K562 (cell line): Measurements from ENCODE around the gene PPP1R14D. TPM values are rescaled to one million over a fixed set of nuclear protein-coding genes. Genes with fewer than 3 reads are reported as not detected.

ENCODE experiments used
- ARID1B ChIP-seq: fragments of 450-650 bp; IDR thresholded peaks from 2 replicates; pipeline ENCODE4 v1.6.1; 2016; ENCODE audit warnings: antibody characterized with exemption, mild to moderate bottlenecking, inconsistent platforms
- BRD4 ChIP-seq: fragments of 200-600 bp; sonication (generic); IDR thresholded peaks from 2 replicates; pipeline ENCODE4 v1.6.1; 2017; ENCODE audit warnings: inconsistent platforms
- CAMTA2 ChIP-seq: fragments of 250-450 bp; sonication (Bioruptor Pico); conservative IDR thresholded peaks from 2 replicates; pipeline ENCODE4 v1.5.1; 2022
- CBFA2T3 ChIP-seq: fragments of 450-650 bp; IDR thresholded peaks from 2 replicates; pipeline ENCODE4 v1.6.1; 2017
- CBX2 ChIP-seq: fragments of 200-600 bp; sonication (generic); IDR thresholded peaks from one replicate; pipeline ENCODE4 v1.6.1; 2012; ENCODE audit warnings: mild to moderate bottlenecking, low read length, inconsistent platforms; ENCODE audit not compliant: insufficient read depth, poor library complexity, severe bottlenecking
- DPF2 ChIP-seq: fragments of 450-650 bp; IDR thresholded peaks from 2 replicates; pipeline ENCODE4 v1.6.1; 2016
- KLF16 ChIP-seq: IDR thresholded peaks from 2 replicates; pipeline ENCODE4 v1.6.1; 2016; ENCODE audit warnings: antibody characterized with exemption
- MECOM ChIP-seq: fragments of 250-450 bp; sonication (Bioruptor Pico); IDR thresholded peaks from 2 replicates; pipeline ENCODE4 v1.8.0; 2022; ENCODE audit warnings: inconsistent platforms
- TSC22D4 ChIP-seq: fragments of 450-650 bp; IDR thresholded peaks from 2 replicates; pipeline ENCODE4 v1.6.1; 2016; ENCODE audit warnings: missing genetic modification characterization, missing biosample characterization, control low read depth
- ZC3H8 ChIP-seq: fragments of 450-650 bp; IDR thresholded peaks from 2 replicates; pipeline ENCODE4 v1.6.1; 2017
- ZNF408 ChIP-seq: fragments of 250-450 bp; sonication (Bioruptor Pico); IDR thresholded peaks from 2 replicates; pipeline ENCODE4 v1.4.0; 2020; ENCODE audit warnings: low read depth, mild to moderate bottlenecking, moderate library complexity
- polyA plus RNA-seq, 8 experiments: library from polyadenylated mRNA; depleted of rRNA in 4 of 8; stranded (reverse) in 5 of 8; unstranded in 3 of 8; fragments of >200 nt; fragmentation: Nextera tagmentation in 2 of 8; fragmentation: Illumina TruSeq in 1 of 8; extraction: Ambion mirVana in 2 of 8; extraction: Trizol in 1 of 8; gene quantifications; 2 replicates each; pipeline versions ENCODE4 v1.2.1 to v1.2.3, GENCODE V29; 2011 to 2014; ENCODE audit warnings: inconsistent platforms in 1 of 8, missing spikeins in 1 of 8
- total RNA-seq, 7 experiments: library from RNA; depleted of rRNA in 6 of 7; stranded (reverse); fragments of >200 nt in 6 of 7; fragmentation: Illumina TruSeq in 2 of 7; extraction: Trizol in 2 of 7; gene quantifications; 2 replicates each; pipeline versions ENCODE4 v1.2.1 to v1.2.3, GENCODE V29; 2011 to 2021; ENCODE audit warnings: low replicate concordance in 1 of 7
- TF ChIP-seq, protein P1 (sequence below): fragments of 450-650 bp; IDR thresholded peaks from 2 replicates; pipeline ENCODE4 v1.6.1; 2016; ENCODE audit warnings: borderline replicate concordance
- TF ChIP-seq, protein P2 (sequence below): fragments of 450-650 bp; IDR thresholded peaks from 2 replicates; pipeline ENCODE4 v1.6.1; 2016; ENCODE audit warnings: mild to moderate bottlenecking, moderate library complexity
- TF ChIP-seq, protein P3 (sequence below): fragments of 250-450 bp; sonication (Bioruptor Pico); IDR thresholded peaks from 2 replicates; pipeline ENCODE4 v1.5.1; 2021; ENCODE audit warnings: mild to moderate bottlenecking

The PPP1R14D gene
- total and polyA plus RNA-seq, 9 of the 15 experiments (the other 6 are each of a cell fraction or from before 2014, with no cell fraction given) = 0.11 to 0.18 TPM; not detected in 7

DNA sequence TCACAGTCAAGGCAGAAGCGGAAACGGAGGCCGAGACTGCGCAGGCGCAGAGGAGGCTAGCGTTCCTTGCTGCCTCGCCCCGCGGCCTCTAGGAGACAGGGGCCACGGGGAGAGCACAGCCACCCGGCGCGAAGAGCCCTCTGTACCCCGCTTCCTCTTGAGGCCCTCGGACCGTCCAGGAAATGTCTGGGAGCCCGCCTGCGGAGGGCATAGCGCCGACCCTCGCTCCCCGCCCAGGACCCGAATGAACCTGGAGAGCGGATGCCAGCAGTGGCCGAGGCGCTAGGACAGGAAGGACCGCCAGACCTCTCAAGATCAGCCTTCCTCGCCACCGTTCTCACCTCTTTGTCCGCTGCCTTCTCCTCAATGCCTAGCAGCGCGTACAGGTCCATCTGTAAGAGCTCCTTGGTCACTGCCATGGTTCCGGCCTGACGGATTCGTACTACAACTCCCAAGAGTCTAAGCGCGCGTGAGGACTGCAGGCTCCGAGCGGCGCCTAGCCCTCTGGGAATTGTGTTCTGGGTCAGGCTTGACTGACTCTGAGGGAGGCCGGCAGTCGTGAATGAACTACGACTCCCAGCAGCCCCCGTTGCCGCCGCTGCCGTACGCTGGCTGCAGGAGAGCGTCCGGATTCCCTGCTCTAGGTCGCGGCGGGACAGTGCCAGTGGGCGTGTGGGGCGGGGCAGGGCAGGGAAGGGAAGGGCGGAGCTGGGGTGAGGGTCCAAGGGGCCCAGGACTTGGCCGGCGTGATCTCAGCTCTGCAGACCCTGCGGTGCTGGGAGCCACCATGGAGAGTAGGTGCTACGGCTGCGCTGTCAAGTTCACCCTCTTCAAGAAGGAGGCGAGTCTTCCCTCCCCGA lies 21.2 kb downstream of the PPP1R14D start, which contains the start of the genes DNAJC17 and ZFYVE19 (continued):
- TF ChIP-seq CAMTA2 (CRISPR knock-in tag) (no peak), ZC3H8 (no peak), CBX2 (no peak), CBFA2T3 (no peak), DPF2 (peak; percentile 24; the same call in 1 of the 2 replicates), ZNF408 (CRISPR knock-in tag) (no peak), TSC22D4 (tag) (no peak), KLF16 (no peak), ARID1B (no peak; the same call in 1 of the 2 replicates), MECOM (CRISPR knock-in tag) (no peak), BRD4 (no peak)
- TF ChIP-seq, protein P1, sequence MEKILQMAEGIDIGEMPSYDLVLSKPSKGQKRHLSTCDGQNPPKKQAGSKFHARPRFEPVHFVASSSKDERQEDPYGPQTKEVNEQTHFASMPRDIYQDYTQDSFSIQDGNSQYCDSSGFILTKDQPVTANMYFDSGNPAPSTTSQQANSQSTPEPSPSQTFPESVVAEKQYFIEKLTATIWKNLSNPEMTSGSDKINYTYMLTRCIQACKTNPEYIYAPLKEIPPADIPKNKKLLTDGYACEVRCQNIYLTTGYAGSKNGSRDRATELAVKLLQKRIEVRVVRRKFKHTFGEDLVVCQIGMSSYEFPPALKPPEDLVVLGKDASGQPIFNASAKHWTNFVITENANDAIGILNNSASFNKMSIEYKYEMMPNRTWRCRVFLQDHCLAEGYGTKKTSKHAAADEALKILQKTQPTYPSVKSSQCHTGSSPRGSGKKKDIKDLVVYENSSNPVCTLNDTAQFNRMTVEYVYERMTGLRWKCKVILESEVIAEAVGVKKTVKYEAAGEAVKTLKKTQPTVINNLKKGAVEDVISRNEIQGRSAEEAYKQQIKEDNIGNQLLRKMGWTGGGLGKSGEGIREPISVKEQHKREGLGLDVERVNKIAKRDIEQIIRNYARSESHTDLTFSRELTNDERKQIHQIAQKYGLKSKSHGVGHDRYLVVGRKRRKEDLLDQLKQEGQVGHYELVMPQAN = peak; percentile 60
- TF ChIP-seq, protein P2, sequence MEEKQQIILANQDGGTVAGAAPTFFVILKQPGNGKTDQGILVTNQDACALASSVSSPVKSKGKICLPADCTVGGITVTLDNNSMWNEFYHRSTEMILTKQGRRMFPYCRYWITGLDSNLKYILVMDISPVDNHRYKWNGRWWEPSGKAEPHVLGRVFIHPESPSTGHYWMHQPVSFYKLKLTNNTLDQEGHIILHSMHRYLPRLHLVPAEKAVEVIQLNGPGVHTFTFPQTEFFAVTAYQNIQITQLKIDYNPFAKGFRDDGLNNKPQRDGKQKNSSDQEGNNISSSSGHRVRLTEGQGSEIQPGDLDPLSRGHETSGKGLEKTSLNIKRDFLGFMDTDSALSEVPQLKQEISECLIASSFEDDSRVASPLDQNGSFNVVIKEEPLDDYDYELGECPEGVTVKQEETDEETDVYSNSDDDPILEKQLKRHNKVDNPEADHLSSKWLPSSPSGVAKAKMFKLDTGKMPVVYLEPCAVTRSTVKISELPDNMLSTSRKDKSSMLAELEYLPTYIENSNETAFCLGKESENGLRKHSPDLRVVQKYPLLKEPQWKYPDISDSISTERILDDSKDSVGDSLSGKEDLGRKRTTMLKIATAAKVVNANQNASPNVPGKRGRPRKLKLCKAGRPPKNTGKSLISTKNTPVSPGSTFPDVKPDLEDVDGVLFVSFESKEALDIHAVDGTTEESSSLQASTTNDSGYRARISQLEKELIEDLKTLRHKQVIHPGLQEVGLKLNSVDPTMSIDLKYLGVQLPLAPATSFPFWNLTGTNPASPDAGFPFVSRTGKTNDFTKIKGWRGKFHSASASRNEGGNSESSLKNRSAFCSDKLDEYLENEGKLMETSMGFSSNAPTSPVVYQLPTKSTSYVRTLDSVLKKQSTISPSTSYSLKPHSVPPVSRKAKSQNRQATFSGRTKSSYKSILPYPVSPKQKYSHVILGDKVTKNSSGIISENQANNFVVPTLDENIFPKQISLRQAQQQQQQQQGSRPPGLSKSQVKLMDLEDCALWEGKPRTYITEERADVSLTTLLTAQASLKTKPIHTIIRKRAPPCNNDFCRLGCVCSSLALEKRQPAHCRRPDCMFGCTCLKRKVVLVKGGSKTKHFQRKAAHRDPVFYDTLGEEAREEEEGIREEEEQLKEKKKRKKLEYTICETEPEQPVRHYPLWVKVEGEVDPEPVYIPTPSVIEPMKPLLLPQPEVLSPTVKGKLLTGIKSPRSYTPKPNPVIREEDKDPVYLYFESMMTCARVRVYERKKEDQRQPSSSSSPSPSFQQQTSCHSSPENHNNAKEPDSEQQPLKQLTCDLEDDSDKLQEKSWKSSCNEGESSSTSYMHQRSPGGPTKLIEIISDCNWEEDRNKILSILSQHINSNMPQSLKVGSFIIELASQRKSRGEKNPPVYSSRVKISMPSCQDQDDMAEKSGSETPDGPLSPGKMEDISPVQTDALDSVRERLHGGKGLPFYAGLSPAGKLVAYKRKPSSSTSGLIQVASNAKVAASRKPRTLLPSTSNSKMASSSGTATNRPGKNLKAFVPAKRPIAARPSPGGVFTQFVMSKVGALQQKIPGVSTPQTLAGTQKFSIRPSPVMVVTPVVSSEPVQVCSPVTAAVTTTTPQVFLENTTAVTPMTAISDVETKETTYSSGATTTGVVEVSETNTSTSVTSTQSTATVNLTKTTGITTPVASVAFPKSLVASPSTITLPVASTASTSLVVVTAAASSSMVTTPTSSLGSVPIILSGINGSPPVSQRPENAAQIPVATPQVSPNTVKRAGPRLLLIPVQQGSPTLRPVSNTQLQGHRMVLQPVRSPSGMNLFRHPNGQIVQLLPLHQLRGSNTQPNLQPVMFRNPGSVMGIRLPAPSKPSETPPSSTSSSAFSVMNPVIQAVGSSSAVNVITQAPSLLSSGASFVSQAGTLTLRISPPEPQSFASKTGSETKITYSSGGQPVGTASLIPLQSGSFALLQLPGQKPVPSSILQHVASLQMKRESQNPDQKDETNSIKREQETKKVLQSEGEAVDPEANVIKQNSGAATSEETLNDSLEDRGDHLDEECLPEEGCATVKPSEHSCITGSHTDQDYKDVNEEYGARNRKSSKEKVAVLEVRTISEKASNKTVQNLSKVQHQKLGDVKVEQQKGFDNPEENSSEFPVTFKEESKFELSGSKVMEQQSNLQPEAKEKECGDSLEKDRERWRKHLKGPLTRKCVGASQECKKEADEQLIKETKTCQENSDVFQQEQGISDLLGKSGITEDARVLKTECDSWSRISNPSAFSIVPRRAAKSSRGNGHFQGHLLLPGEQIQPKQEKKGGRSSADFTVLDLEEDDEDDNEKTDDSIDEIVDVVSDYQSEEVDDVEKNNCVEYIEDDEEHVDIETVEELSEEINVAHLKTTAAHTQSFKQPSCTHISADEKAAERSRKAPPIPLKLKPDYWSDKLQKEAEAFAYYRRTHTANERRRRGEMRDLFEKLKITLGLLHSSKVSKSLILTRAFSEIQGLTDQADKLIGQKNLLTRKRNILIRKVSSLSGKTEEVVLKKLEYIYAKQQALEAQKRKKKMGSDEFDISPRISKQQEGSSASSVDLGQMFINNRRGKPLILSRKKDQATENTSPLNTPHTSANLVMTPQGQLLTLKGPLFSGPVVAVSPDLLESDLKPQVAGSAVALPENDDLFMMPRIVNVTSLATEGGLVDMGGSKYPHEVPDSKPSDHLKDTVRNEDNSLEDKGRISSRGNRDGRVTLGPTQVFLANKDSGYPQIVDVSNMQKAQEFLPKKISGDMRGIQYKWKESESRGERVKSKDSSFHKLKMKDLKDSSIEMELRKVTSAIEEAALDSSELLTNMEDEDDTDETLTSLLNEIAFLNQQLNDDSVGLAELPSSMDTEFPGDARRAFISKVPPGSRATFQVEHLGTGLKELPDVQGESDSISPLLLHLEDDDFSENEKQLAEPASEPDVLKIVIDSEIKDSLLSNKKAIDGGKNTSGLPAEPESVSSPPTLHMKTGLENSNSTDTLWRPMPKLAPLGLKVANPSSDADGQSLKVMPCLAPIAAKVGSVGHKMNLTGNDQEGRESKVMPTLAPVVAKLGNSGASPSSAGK = peak; percentile 74
- TF ChIP-seq, protein P3, sequence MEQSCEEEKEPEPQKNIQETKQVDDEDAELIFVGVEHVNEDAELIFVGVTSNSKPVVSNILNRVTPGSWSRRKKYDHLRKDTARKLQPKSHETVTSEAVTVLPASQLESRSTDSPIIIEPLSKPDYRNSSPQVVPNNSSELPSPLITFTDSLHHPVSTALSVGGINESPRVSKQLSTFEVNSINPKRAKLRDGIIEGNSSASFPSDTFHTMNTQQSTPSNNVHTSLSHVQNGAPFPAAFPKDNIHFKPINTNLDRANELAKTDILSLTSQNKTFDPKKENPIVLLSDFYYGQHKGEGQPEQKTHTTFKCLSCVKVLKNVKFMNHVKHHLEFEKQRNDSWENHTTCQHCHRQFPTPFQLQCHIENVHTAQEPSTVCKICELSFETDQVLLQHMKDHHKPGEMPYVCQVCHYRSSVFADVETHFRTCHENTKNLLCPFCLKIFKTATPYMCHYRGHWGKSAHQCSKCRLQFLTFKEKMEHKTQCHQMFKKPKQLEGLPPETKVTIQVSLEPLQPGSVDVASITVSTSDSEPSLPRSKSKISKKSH = no peak
